Uterus (tissue), 2 donors: Measurements from ENCODE around the gene HLCS.

Experiments
- POLR2A ChIP-seq, 2 donors: fragments of 450-650 bp; IDR thresholded peaks; one replicate each; pipeline ENCODE4 v1.6.1; 2016; ENCODE audit warnings: antibody characterized with exemption in 2 of 2, mild to moderate bottlenecking in 1 of 2, moderate library complexity in 1 of 2
- TF ChIP-seq, protein P1 (sequence below), 4 experiments: fragments of 200-600 bp in 2 of 4; fragments of 450-650 bp in 2 of 4; sonication (generic) in 2 of 4; IDR thresholded peaks; one replicate each; pipeline ENCODE4 v1.5.1; 2016 to 2019; ENCODE audit warnings: antibody characterized with exemption in 4 of 4, mild to moderate bottlenecking in 2 of 4, moderate library complexity in 1 of 4

GRCh38 chr21:36835383-36835795, 131.1 kb downstream of the HLCS start:
- TF ChIP-seq, protein P1, sequence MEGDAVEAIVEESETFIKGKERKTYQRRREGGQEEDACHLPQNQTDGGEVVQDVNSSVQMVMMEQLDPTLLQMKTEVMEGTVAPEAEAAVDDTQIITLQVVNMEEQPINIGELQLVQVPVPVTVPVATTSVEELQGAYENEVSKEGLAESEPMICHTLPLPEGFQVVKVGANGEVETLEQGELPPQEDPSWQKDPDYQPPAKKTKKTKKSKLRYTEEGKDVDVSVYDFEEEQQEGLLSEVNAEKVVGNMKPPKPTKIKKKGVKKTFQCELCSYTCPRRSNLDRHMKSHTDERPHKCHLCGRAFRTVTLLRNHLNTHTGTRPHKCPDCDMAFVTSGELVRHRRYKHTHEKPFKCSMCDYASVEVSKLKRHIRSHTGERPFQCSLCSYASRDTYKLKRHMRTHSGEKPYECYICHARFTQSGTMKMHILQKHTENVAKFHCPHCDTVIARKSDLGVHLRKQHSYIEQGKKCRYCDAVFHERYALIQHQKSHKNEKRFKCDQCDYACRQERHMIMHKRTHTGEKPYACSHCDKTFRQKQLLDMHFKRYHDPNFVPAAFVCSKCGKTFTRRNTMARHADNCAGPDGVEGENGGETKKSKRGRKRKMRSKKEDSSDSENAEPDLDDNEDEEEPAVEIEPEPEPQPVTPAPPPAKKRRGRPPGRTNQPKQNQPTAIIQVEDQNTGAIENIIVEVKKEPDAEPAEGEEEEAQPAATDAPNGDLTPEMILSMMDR (IDR thresholded peaks at IDR 0.05): no peak
- TF ChIP-seq POLR2A (IDR thresholded peaks at IDR 0.05): no peak
